Caco-2 (cell line): Measurements from ENCODE around the gene VAMP8. TPM values are rescaled to one million over a fixed set of nuclear protein-coding genes. Genes with fewer than 3 reads are reported as not detected.
"Not testable (repeated sequence)": the region's sequence is repeated elsewhere in the genome, so short reads cannot be mapped to it uniquely, and the experiment has no call there.

ENCODE experiments used
- BruUV-seq: library from RNA; stranded (reverse); fragments of 400-500 nt; replicated peaks from 2 replicates; lab custom pipeline; 2021; lab: Mats Ljungman, UMichigan
- CTCF ChIA-PET: fragments of 300-600 bp; sonication (Branson Sonifier 250); formaldehyde crosslinking; loops from one replicate; lab custom pipeline; 2022; ENCODE audit warnings: antibody characterized with exemption; lab: Charles Lee
- POLR2A ChIA-PET: fragments of 300-600 bp; sonication (Branson Sonifier 250); formaldehyde crosslinking; loops from one replicate; lab custom pipeline; 2022; ENCODE audit warnings: antibody characterized with exemption; lab: Charles Lee
- DNase-seq, 2 experiments: peaks; one replicate each; pipeline versions ENCODE4 v3.0.0 to v3.0.0-alpha.2; 2020 to 2022
- H3K27me3 ChIP-seq: replicated peaks from 2 replicates; pipeline ENCODE4 v1.6.0; 2011; ENCODE audit warnings: low read length; ENCODE audit not compliant: control insufficient read depth, insufficient read depth
- H3K36me3 ChIP-seq: 2 replicates; pipeline ENCODE4 v1.5.1; 2011; ENCODE audit warnings: low read length; ENCODE audit not compliant: control insufficient read depth, insufficient read depth
- H3K4me1 ChIP-seq: fragments of 250-450 bp; sonication (Bioruptor Pico); 2 replicates; pipeline ENCODE4 v1.5.1; 2020; ENCODE audit warnings: mild to moderate bottlenecking
- H3K4me3 ChIP-seq: 2 replicates; pipeline ENCODE4 v1.5.1; 2011; ENCODE audit warnings: low read depth, mild to moderate bottlenecking, control low read depth, low read length
- H3K9me3 ChIP-seq: fragments of 250-450 bp; sonication (Bioruptor Pico); 2 replicates; pipeline ENCODE4 v1.5.1; 2020; ENCODE audit warnings: mild to moderate bottlenecking, moderate library complexity
- H3K27ac Mint-ChIP-seq: one replicate; pipeline ENCODE4 v1.8.0; 2022; ENCODE audit warnings: mixed read lengths; ENCODE audit not compliant: unreplicated experiment
- H3K27me3 Mint-ChIP-seq: one replicate; pipeline ENCODE4 v1.8.0; 2022; ENCODE audit warnings: mixed read lengths; ENCODE audit not compliant: insufficient read depth, unreplicated experiment
- H3K36me3 Mint-ChIP-seq: one replicate; pipeline ENCODE4 v1.8.0; 2022; ENCODE audit warnings: mild to moderate bottlenecking, mixed read lengths; ENCODE audit not compliant: insufficient read depth, unreplicated experiment
- H3K4me1 Mint-ChIP-seq: one replicate; pipeline ENCODE4 v1.8.0; 2022; ENCODE audit warnings: low read depth, mixed read lengths; ENCODE audit not compliant: unreplicated experiment
- H3K4me3 Mint-ChIP-seq: one replicate; pipeline ENCODE4 v1.8.0; 2022; ENCODE audit warnings: mild to moderate bottlenecking, moderate library complexity, mixed read lengths; ENCODE audit not compliant: unreplicated experiment
- H3K9me3 Mint-ChIP-seq: one replicate; pipeline ENCODE4 v1.8.0; 2022; ENCODE audit warnings: mixed read lengths; ENCODE audit not compliant: unreplicated experiment
- intact Hi-C: fragments of 100-400 bp; cut with micrococcal nuclease; formaldehyde crosslinking; loops from one replicate; pipeline ENCODE4 v1.10.0; 2022; ENCODE audit not compliant: unreplicated experiment
- total RNA-seq: library from RNA; stranded (reverse); gene quantifications from 2 replicates; pipeline ENCODE4 v1.2.3, GENCODE V29; 2022
- TF ChIP-seq, protein P1 (sequence below), 2 experiments: fragments of 200-600 bp in 1 of 2; IDR thresholded peaks; 1 replicate in 1 of 2; 2 replicates in 1 of 2; pipeline versions ENCODE4 v1.5.1 to v1.8.0; 2011 to 2022; ENCODE audit warnings: antibody characterized with exemption in 1 of 2, control low read depth in 1 of 2, inconsistent platforms in 1 of 2, low read depth in 1 of 2, low read length in 1 of 2, mild to moderate bottlenecking in 1 of 2, moderate library complexity in 1 of 2; ENCODE audit not compliant: insufficient read depth in 1 of 2, severe bottlenecking in 1 of 2, unreplicated experiment in 1 of 2

Gene VAMP8
- total RNA-seq, 1 experiment from 2014 or later = 85.5 TPM

DNA sequence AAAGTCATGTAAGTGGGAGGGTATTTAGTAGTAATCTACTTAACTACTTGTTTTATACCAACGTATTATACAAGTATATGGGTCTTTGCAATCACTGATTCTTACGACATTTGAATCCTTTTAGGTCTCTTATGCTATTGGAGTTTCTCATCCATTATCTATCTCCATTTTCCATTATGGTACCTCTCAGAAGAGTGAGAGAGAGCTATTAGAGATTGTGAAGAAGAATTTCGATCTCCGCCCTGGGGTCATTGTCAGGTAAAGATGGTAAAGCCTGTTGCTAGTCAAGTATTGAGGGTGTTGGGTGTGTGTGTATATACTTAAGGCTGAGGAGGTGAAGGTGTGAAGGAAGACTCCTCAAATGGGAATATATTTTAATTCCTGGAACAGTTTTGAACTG, 34.6 kb upstream of the VAMP8 start:
- no TSS peak for BruUV-seq
- intact Hi-C loops = no loop called here
- peaks cover 2% of the 10 kb centered on the region; the same call in 1 of the 2 replicates for H3K36me3 ChIP-seq
- peak overlapping the region; percentile 29 for H3K27ac Mint-ChIP-seq
- DNase-seq = no peak
- H3K27me3 ChIP-seq = no peaks in the 10 kb centered on the region
- TF ChIP-seq, protein P1, sequence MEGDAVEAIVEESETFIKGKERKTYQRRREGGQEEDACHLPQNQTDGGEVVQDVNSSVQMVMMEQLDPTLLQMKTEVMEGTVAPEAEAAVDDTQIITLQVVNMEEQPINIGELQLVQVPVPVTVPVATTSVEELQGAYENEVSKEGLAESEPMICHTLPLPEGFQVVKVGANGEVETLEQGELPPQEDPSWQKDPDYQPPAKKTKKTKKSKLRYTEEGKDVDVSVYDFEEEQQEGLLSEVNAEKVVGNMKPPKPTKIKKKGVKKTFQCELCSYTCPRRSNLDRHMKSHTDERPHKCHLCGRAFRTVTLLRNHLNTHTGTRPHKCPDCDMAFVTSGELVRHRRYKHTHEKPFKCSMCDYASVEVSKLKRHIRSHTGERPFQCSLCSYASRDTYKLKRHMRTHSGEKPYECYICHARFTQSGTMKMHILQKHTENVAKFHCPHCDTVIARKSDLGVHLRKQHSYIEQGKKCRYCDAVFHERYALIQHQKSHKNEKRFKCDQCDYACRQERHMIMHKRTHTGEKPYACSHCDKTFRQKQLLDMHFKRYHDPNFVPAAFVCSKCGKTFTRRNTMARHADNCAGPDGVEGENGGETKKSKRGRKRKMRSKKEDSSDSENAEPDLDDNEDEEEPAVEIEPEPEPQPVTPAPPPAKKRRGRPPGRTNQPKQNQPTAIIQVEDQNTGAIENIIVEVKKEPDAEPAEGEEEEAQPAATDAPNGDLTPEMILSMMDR (IDR thresholded peaks at IDR 0.05; ENCODE audit: insufficient read depth in 1 of 2, low read depth in 1 of 2, low read length in 1 of 2, severe bottlenecking in 1 of 2, unreplicated experiment in 1 of 2) = no peak
- H3K9me3 Mint-ChIP-seq = no peaks in the 10 kb centered on the region
- no peaks in the 10 kb centered on the region; the same call in none of the 2 replicates for H3K4me1 ChIP-seq
- H3K27me3 Mint-ChIP-seq = no peaks in the 10 kb centered on the region
- POLR2A ChIA-PET = interaction anchor here (1.0 kb wide), 1 partner anchor 10 kb away, joined by 6 read pairs; no protein-coding TSS in a partner anchor
- CTCF ChIA-PET = interaction anchor here (1.0 to 1.2 kb wide), 2 partner anchors 9 to 121 kb away, joined by 3 to 4 read pairs; no protein-coding TSS in a partner anchor
- H3K36me3 Mint-ChIP-seq = peaks cover 100% of the 10 kb centered on the region
- no peaks in the 10 kb centered on the region for H3K9me3 ChIP-seq
- H3K4me1 Mint-ChIP-seq = peaks cover 28% of the 10 kb centered on the region
- H3K4me3 ChIP-seq = no peak overlapping the region
- H3K4me3 Mint-ChIP-seq = no peak overlapping the region

DNA sequence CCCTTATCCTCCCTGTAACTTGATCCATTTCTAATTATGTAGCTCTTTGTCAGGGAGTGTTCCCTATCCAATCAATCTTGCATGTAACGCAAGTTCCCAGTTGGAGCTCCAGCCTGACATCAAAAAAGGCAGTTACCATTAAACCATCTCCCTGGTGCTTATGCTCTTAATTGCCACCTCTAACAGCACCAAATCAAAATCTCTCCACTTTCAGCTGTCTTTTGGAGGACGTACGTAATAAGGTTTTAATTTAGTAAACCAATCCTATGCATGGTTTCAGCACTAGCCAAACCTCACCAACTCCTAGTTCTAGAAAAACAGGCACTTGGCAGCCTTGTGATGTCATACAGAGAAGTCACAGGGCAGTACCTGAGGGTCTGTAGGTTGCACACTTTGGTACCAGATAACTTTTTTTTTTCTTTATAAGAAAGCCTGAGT, 33.1 kb upstream of the VAMP8 start:
- H3K36me3 ChIP-seq, H3K4me3 Mint-ChIP-seq, intact Hi-C loops, BruUV-seq, H3K9me3 ChIP-seq, H3K9me3 Mint-ChIP-seq, H3K27me3 Mint-ChIP-seq, H3K4me1 ChIP-seq, H3K27ac Mint-ChIP-seq, H3K4me3 ChIP-seq, DNase-seq, H3K27me3 ChIP-seq: not testable (repeated sequence)
- Mint-ChIP-seq H3K4me1 (peaks cover 28% of the 10 kb centered on the region), H3K36me3 (peaks cover 98% of the 10 kb centered on the region)
- CTCF ChIA-PET = interaction anchor here (0.6 to 1.2 kb wide), 2 partner anchors 80 to 123 kb away, joined by 3 to 5 read pairs; no protein-coding TSS in a partner anchor
- POLR2A ChIA-PET = interaction anchor here (1.1 to 1.8 kb wide), 2 partner anchors 20 to 126 kb away, joined by 3 to 8 read pairs; partner anchors contain the start of gene SH2D6

DNA sequence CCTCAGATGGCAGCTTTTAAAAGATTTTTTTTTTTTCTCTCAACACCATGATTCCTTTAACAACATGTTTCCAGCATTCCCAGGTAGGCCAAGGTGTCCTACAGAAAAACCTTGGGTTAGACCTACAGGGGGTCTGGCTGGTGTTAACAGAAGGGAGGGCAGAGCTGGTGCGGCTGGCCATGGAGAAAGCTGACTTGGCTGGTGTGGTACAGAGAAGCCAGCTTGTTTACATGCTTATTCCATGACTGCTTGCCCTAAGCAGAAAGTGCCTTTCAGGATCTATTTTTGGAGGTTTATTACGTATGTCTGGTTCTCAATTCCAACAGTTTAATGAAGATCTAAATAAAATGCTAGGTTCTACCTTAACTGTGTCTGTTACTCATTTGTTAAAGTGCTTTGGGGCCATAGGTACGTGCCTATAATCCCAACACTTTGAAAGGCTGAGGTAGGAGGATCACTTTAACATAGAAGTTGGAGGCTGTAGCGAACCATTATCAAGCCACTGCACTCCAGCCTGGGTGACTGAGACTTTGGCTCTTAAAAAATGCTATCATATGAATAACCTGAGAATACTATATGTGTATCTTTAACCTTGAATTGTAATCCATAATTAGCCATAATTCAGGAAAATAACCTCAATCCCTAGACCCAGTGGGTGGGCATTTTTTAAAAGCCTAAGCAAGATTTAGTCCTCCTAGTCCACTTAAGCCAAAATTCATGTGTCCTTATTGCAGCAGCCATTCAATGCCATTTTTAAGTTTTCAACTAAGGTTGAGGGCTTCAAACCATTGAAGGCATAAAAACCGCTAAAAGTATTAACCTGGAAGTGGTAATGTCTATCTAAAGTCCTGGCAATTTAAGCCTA, 32.2 kb upstream of the VAMP8 start:
- H3K27me3 Mint-ChIP-seq, H3K4me3 Mint-ChIP-seq, H3K27ac Mint-ChIP-seq, H3K9me3 ChIP-seq, H3K27me3 ChIP-seq, intact Hi-C loops, H3K9me3 Mint-ChIP-seq, H3K4me3 ChIP-seq, H3K36me3 ChIP-seq, H3K4me1 ChIP-seq, DNase-seq, BruUV-seq: not testable (repeated sequence)
- POLR2A ChIA-PET = interaction anchor here (0.5 to 1.8 kb wide), 2 partner anchors 32 to 127 kb away, joined by 3 to 8 read pairs; partner anchors contain the start of genes SH2D6 and VAMP8
- Mint-ChIP-seq H3K4me1 (peaks cover 26% of the 10 kb centered on the region), H3K36me3 (peaks cover 98% of the 10 kb centered on the region)
- CTCF ChIA-PET = interaction anchor here (0.6 kb wide), 1 partner anchor 81 kb away, joined by 5 read pairs; no protein-coding TSS in a partner anchor
